ENCODE results near the gene EIF4ENIF1. TPM values are rescaled to one million over a fixed set of nuclear protein-coding genes. Genes with fewer than 3 reads are reported as not detected.
A peak's percentile ranks its signal among the peaks of the same experiment; 100 is the strongest.
"Not testable (repeated sequence)": the region's sequence is repeated elsewhere in the genome, so short reads cannot be mapped to it uniquely, and the experiment has no call there.

EIF4ENIF1 gene
- total RNA-seq, 2 experiments from 2014 or later = 50.3 to 50.5 TPM

DNA sequence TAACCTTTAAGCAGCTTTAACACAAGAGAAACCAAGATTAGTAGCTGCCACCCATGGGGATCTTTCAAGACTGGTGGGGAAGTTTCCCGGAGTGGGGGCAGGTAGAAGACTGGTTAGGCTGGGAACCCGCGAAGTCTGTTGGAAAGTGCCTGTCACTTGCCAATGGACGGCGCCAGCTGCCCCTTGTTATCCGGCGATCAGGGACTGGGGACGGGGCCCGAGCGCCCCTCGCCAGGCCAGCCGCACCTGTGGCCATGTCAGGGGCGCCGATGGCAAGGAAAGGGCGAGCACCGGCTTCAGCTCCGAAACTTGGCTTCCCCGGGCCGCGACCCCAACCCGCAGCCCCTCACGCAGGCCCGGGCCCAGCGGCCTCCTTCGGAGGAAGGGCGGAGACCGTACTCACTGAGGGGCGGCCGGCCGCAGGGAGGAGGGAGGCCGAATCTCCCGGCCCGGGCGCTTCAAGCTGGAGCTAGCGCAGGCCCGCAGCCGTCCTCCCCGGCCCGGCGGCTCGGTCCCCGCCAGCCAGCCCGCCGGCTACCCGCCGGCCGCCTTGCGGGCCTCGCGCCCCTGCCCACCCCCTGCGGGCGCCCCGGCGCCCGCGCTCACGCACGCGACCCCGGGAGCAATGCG, 539 bp downstream of the EIF4ENIF1 start:
- ATAC-seq = peak; percentile 8
- Mint-ChIP-seq H3K9me3 (no peaks in the 10 kb centered on the region), H3K27ac (peak overlapping the region; percentile 90), H3K4me1 (ENCODE audit: low read depth) (peaks cover 57% of the 10 kb centered on the region), H3K4me3 (peak overlapping the region; percentile 93), H3K36me3 (ENCODE audit: low read depth) (peaks cover 48% of the 10 kb centered on the region), H3K27me3 (no peaks in the 10 kb centered on the region)
- CTCF ChIA-PET = interaction anchor here (0.8 to 1.1 kb wide), 4 partner anchors 37 to 147 kb away, joined by 3 to 5 read pairs (median 4); no protein-coding TSS in a partner anchor
- DNase-seq = peak; percentile 53
- TF ChIP-seq, protein P1, sequence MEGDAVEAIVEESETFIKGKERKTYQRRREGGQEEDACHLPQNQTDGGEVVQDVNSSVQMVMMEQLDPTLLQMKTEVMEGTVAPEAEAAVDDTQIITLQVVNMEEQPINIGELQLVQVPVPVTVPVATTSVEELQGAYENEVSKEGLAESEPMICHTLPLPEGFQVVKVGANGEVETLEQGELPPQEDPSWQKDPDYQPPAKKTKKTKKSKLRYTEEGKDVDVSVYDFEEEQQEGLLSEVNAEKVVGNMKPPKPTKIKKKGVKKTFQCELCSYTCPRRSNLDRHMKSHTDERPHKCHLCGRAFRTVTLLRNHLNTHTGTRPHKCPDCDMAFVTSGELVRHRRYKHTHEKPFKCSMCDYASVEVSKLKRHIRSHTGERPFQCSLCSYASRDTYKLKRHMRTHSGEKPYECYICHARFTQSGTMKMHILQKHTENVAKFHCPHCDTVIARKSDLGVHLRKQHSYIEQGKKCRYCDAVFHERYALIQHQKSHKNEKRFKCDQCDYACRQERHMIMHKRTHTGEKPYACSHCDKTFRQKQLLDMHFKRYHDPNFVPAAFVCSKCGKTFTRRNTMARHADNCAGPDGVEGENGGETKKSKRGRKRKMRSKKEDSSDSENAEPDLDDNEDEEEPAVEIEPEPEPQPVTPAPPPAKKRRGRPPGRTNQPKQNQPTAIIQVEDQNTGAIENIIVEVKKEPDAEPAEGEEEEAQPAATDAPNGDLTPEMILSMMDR (IDR thresholded peaks at IDR 0.05) = no peak
- intact Hi-C loops (cut with micrococcal nuclease) = no loop called here
- POLR2A ChIA-PET = interaction anchor here (0.6 to 1.6 kb wide), 10 partner anchors 11 to 197 kb away, joined by 3 to 5 read pairs (median 4); no protein-coding TSS in a partner anchor

DNA sequence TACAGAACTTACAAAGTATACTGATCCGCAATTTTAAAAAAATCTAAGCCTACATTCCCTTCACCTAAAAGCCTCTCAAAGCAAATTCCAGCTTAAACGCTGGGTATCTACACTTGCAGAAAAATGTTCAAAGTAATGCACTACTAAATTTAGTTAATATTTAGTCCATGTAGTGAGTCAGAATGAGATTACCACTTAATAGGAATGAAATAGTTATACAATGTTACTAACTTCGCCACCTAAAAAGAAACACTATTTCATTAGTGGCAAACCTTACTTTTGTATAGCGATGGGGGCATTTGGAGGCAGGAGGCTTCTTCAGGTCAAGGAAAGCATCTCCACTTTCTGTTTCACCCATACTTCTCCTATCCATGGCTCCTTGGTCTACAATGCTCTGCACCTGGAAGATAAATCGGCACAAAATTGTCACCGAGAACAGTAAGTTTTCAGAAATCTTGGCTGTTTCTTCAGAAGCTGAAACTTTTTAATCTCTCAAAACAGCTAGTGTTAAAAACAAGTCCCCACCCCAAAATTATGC, 1.2 kb downstream of the EIF4ENIF1 start:
- peaks cover 59% of the 10 kb centered on the region for H3K4me1 Mint-ChIP-seq (ENCODE audit: low read depth)
- peak overlapping the region; percentile 93 for H3K4me3 Mint-ChIP-seq
- TF ChIP-seq, protein P1 (IDR thresholded peaks at IDR 0.05) = no peak
- no peaks in the 10 kb centered on the region for H3K27me3 Mint-ChIP-seq
- H3K27ac Mint-ChIP-seq = peak overlapping the region; percentile 90
- POLR2A ChIA-PET = interaction anchor here (0.9 to 1.5 kb wide), 7 partner anchors 10 to 197 kb away, joined by 3 to 5 read pairs (median 4); no protein-coding TSS in a partner anchor
- CTCF ChIA-PET = interaction anchor here (0.8 to 1.1 kb wide), 4 partner anchors 37 to 148 kb away, joined by 3 to 5 read pairs (median 4); no protein-coding TSS in a partner anchor
- DNase-seq (no peak), ATAC-seq (no peak)
- peaks cover 54% of the 10 kb centered on the region for H3K36me3 Mint-ChIP-seq (ENCODE audit: low read depth)
- no peaks in the 10 kb centered on the region for H3K9me3 Mint-ChIP-seq
- intact Hi-C loops (cut with micrococcal nuclease) = no loop called here

DNA sequence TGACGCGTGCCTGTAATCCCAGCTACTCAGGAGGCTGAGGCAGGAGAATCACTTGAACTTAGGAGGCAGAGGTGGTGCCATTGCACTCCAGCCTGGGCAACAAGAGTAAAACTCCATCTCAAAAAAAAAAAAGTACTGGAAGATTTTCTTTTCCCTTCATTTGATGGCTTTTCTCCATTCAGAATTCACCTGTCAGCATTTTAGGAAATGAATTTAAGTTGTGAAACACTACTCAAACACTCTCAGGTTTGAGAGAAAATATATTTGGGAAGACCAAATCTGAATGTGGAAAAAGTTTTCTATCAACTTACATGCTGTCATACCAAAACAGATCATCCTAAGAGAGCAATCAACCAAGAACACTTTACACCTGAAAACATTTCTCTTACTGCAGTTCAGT, 2.7 kb downstream of the EIF4ENIF1 start:
- ChIA-PET POLR2A (interaction anchor here (1.0 to 1.5 kb wide), 2 partner anchors 10 to 134 kb away, joined by 3 read pairs; no protein-coding TSS in a partner anchor), CTCF (no interaction called here)
- H3K4me3 Mint-ChIP-seq = peak overlapping the region; percentile 93
- DNase-seq = no peak
- no peaks in the 10 kb centered on the region for H3K9me3 Mint-ChIP-seq
- TF ChIP-seq, protein P1 (IDR thresholded peaks at IDR 0.05) = no peak
- H3K27me3 Mint-ChIP-seq = no peaks in the 10 kb centered on the region
- H3K27ac Mint-ChIP-seq = peak overlapping the region; percentile 48
- intact Hi-C loops (cut with micrococcal nuclease) = no loop called here
- ATAC-seq = no peak
- peaks cover 58% of the 10 kb centered on the region for H3K4me1 Mint-ChIP-seq (ENCODE audit: low read depth)
- H3K36me3 Mint-ChIP-seq (ENCODE audit: low read depth) = peaks cover 55% of the 10 kb centered on the region

DNA sequence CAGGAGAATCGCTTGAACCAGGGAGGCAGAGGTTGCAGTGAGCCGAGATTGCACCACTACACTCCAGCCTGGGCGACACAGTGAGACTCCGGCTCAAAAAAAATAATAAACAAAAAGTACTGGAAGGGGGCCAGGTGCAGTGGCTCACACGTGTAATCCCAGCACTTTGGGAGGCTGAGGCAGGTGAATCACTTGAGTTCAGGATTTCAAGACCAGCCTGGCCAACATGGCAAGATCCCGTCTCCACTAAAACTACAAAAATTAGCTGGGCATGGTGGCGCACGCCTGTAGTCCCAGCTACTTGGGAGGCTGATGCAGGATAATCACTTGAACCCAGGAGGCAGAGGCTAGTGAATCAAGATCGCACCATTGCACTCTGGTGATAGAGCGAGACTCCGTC, 3.3 kb downstream of the EIF4ENIF1 start:
- H3K9me3 Mint-ChIP-seq; ATAC-seq; H3K27me3 Mint-ChIP-seq; H3K27ac Mint-ChIP-seq; H3K4me3 Mint-ChIP-seq; intact Hi-C loops (cut with micrococcal nuclease); CTCF ChIA-PET; DNase-seq: not testable (repeated sequence)
- Mint-ChIP-seq H3K36me3 (ENCODE audit: low read depth) (peaks cover 60% of the 10 kb centered on the region), H3K4me1 (ENCODE audit: low read depth) (peaks cover 54% of the 10 kb centered on the region)
- POLR2A ChIA-PET = interaction anchor here (1.5 kb wide), 1 partner anchor 9 kb away, joined by 3 read pairs; no protein-coding TSS in a partner anchor

DNA sequence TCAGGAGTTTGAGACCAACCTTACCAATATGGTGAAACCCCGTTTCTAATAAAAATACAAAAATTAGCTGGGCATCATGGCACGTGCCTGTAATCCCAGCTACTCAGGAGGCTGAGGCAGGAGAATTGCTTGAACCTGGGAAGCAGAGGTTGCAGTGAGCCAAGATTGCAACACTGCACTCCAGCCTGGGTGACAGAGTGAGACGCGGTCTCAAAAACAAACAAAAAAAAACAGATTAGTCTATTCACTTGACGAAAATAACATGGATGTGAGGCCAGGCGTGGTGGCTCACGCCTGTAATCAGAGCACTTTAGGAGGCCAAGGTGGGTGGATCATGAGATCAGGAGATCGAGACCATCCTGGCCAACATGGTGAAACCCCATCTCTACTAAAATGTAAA, 7.2 kb downstream of the EIF4ENIF1 start:
- H3K27me3 Mint-ChIP-seq; H3K9me3 Mint-ChIP-seq; ATAC-seq; intact Hi-C loops (cut with micrococcal nuclease); H3K4me3 Mint-ChIP-seq; CTCF ChIA-PET; DNase-seq; H3K27ac Mint-ChIP-seq: not testable (repeated sequence)
- H3K36me3 Mint-ChIP-seq (ENCODE audit: low read depth) = peaks cover 69% of the 10 kb centered on the region
- peaks cover 43% of the 10 kb centered on the region for H3K4me1 Mint-ChIP-seq (ENCODE audit: low read depth)
- POLR2A ChIA-PET = interaction anchor here (0.9 kb wide), 2 partner anchors 9 kb away, joined by 3 read pairs; no protein-coding TSS in a partner anchor

DNA sequence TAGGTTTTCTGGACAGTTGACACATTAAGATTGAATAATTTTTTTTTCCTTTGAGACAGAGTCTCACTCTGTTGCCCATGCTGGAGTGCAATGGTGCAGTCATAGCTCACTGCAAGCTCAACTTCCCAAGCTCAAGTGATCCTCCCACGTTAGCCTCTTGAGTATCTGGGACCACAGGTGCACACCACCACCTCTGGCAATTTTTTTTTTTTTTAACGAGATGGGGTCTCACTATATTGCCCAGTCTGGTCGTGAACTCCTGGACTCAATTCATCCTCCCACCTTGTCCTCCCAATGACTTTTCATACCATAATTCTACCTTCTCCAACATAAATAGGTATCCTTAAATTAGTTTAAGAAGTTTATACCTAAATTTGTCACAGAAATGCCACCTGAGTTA, 8.5 kb downstream of the EIF4ENIF1 start:
- TF ChIP-seq, protein P1 (IDR thresholded peaks at IDR 0.05) = no peak
- ChIA-PET CTCF (interaction anchor here (0.6 kb wide), 1 partner anchor 63 kb away, joined by 4 read pairs; no protein-coding TSS in a partner anchor), POLR2A (no interaction called here)
- H3K36me3 Mint-ChIP-seq (ENCODE audit: low read depth) = peaks cover 66% of the 10 kb centered on the region
- H3K4me3 Mint-ChIP-seq = no peak overlapping the region
- ATAC-seq (no peak), DNase-seq (no peak)
- H3K27ac Mint-ChIP-seq = no peak overlapping the region
- peaks cover 41% of the 10 kb centered on the region for H3K4me1 Mint-ChIP-seq (ENCODE audit: low read depth)
- H3K9me3 Mint-ChIP-seq = no peaks in the 10 kb centered on the region
- intact Hi-C loops (cut with micrococcal nuclease) = no loop called here
- no peaks in the 10 kb centered on the region for H3K27me3 Mint-ChIP-seq

Measured in activated CD8-positive, alpha-beta T cell treated with anti-CD3 and anti-CD28 coated beads for 36 hours (primary cell).